NCI-H1105 treated with DMSO at 0.1 percent for 48 hours (cell line): Measurements from ENCODE around the gene SLC25A45.

Source experiments
- DNase-seq: peaks from one replicate; lab custom pipeline; 2025; lab: John Stamatoyannopoulos, UW

SLC25A45 gene

DNA sequence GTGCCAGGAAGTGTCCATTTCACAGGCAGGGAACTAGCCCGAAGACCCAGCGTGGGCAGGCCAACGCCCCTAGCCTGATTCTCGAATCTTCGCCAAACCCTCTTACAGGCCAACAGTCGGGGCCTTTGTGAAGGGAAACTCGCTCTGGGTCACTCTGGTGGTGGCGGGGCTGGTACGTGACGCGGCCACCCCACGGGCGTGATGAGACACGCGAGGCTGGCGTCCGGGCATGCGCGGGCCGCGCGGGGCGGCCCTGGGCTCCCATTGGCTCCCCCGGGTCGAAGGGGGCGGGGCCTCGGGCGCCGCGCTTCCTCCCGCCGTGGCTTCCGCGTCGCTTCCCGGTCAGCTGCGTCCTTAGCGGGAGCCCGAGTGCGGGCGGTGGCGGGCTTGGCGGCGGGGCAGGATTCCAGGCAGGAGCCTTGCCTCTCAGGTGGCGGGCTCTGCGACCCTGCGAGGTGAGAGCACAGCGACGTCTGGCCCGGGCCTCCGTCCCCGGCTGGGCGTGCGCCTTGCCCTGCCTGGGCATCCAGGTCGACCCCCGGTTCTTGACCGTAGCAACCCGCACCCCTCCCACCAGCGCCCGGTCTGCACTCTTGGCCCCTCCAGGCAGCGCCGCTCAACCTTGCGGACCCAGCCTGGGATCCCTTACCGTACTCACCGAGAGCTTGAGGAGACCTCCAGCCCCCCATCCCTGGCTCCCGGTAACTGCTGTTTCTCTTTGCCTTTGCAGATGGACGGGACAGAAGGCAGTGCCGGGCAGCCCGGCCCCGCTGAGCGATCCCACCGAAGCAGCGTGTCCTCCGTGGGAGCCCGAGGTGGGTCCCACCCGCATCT is 4.1 kb upstream of the SLC25A45 start, which contains the start of gene FRMD8:
Gene FRMD8 (plus strand): TSS at position 331 of the 834 bp plus-strand sequence. CDS start 400 bp downstream, at position 731.
- peak; percentile 72 for DNase-seq

DNA sequence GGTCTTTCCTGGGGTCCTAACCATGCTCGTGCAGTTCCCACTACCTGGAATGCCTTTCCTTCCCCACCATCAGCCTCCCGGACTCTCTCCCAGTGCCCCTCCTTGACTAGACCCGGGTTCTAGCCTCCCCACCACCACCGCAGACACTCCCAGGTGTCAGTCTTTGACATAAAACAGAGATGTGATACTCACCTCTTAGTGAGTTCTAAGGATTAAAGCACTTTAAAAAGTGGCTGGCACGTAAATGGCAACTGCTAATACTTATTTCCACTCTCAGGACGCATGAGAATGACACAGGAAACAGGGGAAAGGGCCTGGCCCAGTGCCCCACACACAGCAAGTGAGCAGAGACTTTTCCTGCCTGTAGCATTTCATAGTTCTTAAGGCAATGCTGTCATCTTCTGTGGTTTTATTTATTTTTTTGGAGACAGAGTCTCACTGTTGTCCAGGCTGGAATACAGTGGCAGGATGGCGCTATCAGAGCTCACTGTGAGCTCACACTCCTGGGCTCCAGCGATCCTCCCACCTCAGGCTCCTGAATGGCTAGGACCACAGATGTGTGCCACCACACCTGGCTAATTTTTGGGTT is 1.9 kb upstream of the SLC25A45 start:
- no peak for DNase-seq

DNA sequence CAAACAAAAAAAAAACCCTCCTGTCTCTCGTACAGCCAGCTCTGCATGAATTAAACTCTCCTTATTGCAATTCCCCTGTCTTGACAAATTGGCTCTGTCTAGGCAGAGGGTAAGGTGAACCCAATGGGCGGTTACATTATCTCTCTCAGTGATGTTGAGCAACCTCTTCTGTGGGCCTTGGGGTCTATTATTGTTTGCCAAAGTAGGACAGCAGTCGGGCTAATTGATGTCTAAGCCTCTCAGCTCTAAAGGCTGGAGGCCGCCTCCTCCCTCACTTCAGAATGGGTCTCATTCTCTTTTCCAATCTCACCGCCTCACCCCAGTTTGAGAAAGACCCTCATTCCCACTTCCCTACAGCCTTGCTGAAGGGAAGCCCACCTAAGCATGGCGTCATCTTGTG is 1.3 kb upstream of the SLC25A45 start:
- no peak for DNase-seq

- no peak for DNase-seq
These were observed 440 bp upstream of the SLC25A45 start for GRCh38 chr11:65382804-65383368.

GRCh38 chr11:65381716-65382032 is 772 bp downstream of the SLC25A45 start:
- DNase-seq, result no peak

DNA sequence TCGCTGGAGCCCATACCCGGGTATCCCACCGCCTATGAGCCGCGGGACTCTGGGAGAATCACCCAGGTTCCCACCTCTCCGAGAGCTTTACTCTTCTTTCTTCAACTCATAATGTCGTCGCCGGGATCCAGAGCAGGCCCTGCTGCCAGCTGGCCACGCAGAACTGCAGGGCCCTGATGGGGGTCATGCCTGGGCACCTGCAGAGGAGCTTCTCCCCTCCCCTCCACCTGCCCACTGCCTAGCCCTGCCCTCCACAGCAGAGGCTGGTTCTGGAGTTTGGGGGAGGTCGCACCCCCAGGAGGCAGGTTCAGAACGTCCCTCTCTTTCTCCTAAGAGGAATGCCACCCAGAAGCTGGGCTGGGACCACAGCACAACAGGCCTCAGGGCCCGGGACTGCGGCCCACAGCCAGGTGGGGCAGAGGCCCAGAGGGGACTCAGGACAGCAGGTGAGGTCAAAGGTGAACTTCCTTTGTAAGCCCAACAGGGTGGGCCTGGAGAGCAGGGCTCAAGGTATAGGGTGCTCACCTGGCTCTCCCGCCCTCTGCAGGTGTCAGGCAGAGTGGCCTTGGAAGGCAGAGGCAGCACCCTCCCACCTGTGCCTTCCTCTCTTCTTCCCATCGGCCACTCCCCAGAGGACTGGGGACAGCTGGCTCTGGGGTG is 1.9 kb downstream of the SLC25A45 start:
- DNase-seq, result no peak

DNA sequence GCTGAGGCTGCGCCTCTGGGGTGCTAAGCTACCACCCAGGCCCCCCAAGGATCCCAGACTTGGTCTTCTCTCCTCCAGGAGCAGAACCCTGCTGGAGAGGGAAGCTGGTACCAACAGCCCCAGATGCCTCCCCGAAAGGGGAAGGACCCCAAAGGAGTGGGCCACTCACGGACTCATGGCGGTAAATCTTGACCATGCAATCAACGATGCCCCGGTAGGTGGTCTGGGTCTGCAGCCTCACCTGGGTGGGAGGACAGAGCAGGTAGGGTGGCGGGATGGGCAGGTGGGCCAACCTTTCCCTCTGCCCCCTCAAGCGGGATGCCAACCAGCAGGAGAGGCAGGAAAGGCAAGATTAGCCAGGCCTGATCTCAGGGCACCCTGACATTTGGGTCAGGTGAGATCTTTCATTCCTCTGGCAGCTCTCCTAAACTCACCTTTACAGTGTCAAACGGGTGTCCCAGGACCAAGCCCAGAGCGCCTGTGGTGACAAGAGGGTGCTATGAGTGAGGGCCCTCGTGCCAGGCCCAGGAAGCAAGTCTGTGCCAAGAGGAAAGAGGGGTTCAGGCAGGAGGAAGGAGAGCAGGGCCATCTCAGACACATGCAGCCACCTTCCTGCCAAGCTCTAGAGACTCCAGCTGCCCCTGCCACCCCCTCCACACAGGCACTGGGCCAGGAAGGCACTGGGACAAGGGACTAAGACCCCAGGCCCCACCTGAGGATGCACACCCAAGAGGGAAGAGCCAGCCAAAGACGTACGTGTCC is 2.6 kb downstream of the SLC25A45 start:
- no peak for DNase-seq

GRCh38 chr11:65378928-65379638 is 3.4 kb downstream of the SLC25A45 start:
- DNase-seq, result no peak

GRCh38 chr11:65378208-65378927 is 4.1 kb downstream of the SLC25A45 start:
- DNase-seq, result no peak

GRCh38 chr11:65377777-65378176 is 4.7 kb downstream of the SLC25A45 start:
- no peak for DNase-seq

- no peak for DNase-seq
These were observed 5.4 kb downstream of the SLC25A45 start for GRCh38 chr11:65377036-65377435.

DNA sequence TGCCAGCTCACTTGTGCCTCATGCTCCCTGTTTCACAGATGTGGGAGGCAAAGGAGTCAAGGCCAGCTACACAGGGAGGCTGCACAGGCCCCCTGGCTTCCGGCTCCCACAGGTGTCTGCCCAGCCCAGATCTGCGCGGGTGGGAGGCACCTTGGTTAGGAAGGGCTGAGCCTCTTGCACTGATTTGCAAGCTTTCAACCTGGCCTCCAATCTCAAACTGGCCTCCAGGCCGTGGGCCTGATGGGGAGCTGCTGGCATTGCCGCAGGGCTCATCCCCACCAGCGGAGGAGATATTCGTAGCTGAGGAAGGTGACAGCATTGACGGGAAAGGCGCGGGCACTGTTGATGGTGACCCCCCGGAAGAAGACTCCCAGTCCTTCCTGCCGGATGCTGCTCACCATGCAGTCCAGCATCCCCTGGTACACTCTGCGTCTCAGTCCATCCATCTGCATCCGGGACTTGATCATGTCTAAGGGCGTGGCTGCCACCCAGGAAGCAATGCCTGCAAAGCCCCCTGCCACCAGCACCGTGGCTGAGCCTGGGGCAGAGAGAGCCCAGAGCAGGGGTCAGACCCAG is 6.2 kb downstream of the SLC25A45 start:
- DNase-seq, result no peak

- no peak for DNase-seq
These were observed 7.4 kb downstream of the SLC25A45 start for GRCh38 chr11:65375012-65375411.

DNA sequence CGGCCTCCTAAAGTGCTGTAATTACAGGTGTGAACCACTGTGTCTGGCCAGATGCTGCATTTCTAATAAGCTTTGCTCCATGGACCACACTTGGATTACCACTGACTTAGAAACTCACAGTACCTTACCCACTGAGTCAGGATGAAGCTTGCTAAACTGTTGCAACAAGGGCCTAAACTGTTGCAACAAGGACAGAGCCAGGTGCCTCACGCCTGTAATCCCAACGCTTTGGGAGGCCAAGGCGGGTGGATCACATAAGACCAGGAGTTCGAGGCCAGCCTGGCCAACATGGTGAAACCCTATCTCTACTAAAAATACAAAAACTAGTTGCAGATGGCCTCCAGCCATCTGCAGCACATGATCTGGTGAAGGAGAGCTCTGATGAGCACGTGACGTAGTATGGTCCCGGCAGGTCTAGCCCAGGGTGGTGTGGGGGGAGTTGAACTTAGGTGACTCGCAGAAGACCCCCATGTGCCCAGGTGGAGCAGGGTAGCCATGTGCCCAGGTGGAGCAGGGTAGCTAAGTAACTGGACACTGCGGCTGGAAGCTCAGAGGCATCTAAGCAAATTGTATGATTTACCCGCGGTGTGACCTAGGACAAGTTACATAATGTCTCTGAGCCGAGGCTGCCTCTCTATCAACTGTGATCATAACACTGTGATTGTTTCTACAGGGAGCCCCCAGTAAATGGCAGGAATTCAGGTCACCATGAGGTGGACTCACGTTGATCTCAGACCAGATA is 8.4 kb downstream of the SLC25A45 start:
- no peak for DNase-seq

- DNase-seq, result no peak
These were observed 11.8 kb downstream of the SLC25A45 start for GRCh38 chr11:65370659-65371049.

DNA sequence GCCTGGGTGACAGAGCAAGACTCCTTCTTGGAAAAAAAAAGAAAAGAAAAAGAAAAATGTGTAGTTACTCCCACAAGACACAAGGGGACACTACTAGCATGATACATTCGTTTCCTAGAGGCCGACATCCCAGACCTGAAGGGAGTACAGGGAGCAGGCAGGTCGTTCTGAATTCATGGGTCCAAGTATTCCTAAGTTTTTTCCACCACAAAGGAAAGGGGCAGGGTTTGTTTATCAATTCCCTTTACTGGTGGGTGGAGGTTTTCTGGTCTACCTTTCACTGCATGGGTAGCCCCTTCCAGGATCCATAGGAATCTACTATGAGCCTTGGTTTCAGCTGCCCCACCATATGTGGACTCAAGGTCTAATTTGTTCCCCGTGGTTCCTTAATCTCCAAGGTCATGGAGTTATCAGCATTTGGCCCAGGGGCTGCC is 16.1 kb downstream of the SLC25A45 start:
- DNase-seq, result peak; percentile 83

DNA sequence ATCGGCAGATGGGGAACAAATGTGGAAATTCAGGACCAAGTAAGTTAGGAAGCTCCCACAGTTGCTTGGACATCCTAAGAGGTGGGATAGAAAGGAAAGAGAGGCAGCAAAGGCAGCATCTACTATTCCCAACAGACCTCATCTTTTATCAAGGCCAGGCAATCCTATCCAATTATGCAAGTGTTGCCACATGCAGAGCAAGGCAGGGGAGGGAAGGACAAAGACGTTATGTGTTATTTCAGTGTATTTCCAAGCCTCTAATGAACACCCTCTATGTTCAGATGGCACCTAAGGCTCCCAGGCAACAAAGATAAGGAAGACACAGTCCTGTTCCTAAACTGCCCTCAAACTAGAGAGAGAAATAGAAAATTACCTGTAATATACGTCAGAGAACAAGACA is 18.7 kb downstream of the SLC25A45 start:
- no peak for DNase-seq

- DNase-seq, result no peak
These were observed 19.5 kb downstream of the SLC25A45 start for GRCh38 chr11:65362966-65363365.

- DNase-seq, result no peak
These were observed 20.0 kb downstream of the SLC25A45 start for GRCh38 chr11:65362320-65362931.
